Endothelial cell (in vitro differentiated cells): Measurements from ENCODE around the gene EXOSC6. TPM values are rescaled to one million over a fixed set of nuclear protein-coding genes. Genes with fewer than 3 reads are reported as not detected.
"Not testable (repeated sequence)": the region's sequence is repeated elsewhere in the genome, so short reads cannot be mapped to it uniquely, and the experiment has no call there.

ENCODE experiments used
- DNase-seq: peaks from one replicate; pipeline ENCODE4 v3.0.0; 2021; ENCODE audit warnings: low spot score
- H3K27ac Mint-ChIP-seq: one replicate; pipeline ENCODE4 v1.8.0; 2021; ENCODE audit warnings: mixed read lengths, inconsistent platforms; ENCODE audit not compliant: unreplicated experiment
- H3K27me3 Mint-ChIP-seq: one replicate; pipeline ENCODE4 v1.8.0; 2021; ENCODE audit warnings: mild to moderate bottlenecking, moderate library complexity, mixed read lengths, inconsistent platforms; ENCODE audit not compliant: unreplicated experiment
- H3K36me3 Mint-ChIP-seq: one replicate; pipeline ENCODE4 v1.8.0; 2021; ENCODE audit warnings: mild to moderate bottlenecking, low read depth, mixed read lengths, inconsistent platforms; ENCODE audit not compliant: unreplicated experiment
- H3K4me1 Mint-ChIP-seq: one replicate; pipeline ENCODE4 v1.8.0; 2021; ENCODE audit warnings: mild to moderate bottlenecking, mixed read lengths, inconsistent platforms; ENCODE audit not compliant: unreplicated experiment
- H3K4me3 Mint-ChIP-seq: one replicate; pipeline ENCODE4 v1.8.0; 2021; ENCODE audit warnings: mild to moderate bottlenecking, mixed read lengths, inconsistent platforms; ENCODE audit not compliant: unreplicated experiment
- H3K9me3 Mint-ChIP-seq: one replicate; pipeline ENCODE4 v1.8.0; 2021; ENCODE audit warnings: mixed read lengths, inconsistent platforms; ENCODE audit not compliant: unreplicated experiment
- CTCF ChIP-seq: fragments of 200-600 bp; sonication (generic); IDR thresholded peaks from one replicate; pipeline ENCODE4 v1.5.0; 2021; ENCODE audit warnings: antibody characterized with exemption; ENCODE audit not compliant: unreplicated experiment
- total RNA-seq: library from RNA; stranded (reverse); fragmentation: NEBNext Ultra II Directional; extraction: Animal tissue kit (Norgen Biotek cat#: 25700); gene quantifications from one replicate; pipeline ENCODE4 v1.2.1, GENCODE V29; 2021; ENCODE audit not compliant: unreplicated experiment

Gene EXOSC6
- total RNA-seq, 1 donor from 2014 or later = 25.1 TPM

- Mint-ChIP-seq H3K36me3 (no peaks in the 10 kb centered on the region), H3K9me3 (no peaks in the 10 kb centered on the region), H3K4me1 (no peaks in the 10 kb centered on the region), H3K27me3 (no peaks in the 10 kb centered on the region), H3K4me3 (no peak overlapping the region), H3K27ac (no peak overlapping the region)
- no peak for DNase-seq
- TF ChIP-seq CTCF = no peak
Measured at GRCh38 chr16:70294385-70295025, 42.8 kb upstream of the EXOSC6 start.

- not testable (repeated sequence) for DNase-seq, H3K36me3 Mint-ChIP-seq, H3K27ac Mint-ChIP-seq, H3K9me3 Mint-ChIP-seq, H3K4me3 Mint-ChIP-seq, H3K4me1 Mint-ChIP-seq, H3K27me3 Mint-ChIP-seq
Measured at GRCh38 chr16:70292148-70292547, 40.4 kb upstream of the EXOSC6 start.

GRCh38 chr16:70290949-70291519 is 39.3 kb upstream of the EXOSC6 start:
- Mint-ChIP-seq H3K27me3 (peaks cover 4% of the 10 kb centered on the region), H3K36me3 (no peaks in the 10 kb centered on the region), H3K4me3 (no peak overlapping the region), H3K4me1 (peaks cover 5% of the 10 kb centered on the region), H3K27ac (no peak overlapping the region), H3K9me3 (no peaks in the 10 kb centered on the region)
- TF ChIP-seq CTCF = no peak
- no peak for DNase-seq

GRCh38 chr16:70289229-70290094 is 37.7 kb upstream of the EXOSC6 start, which contains the start of gene AARS1:
TSS of gene AARS1 (minus strand) at chr16:70289506. CDS start at chr16:70282763, 6,743 bp downstream.
- H3K36me3 Mint-ChIP-seq = no peaks in the 10 kb centered on the region
- peaks cover 4% of the 10 kb centered on the region for H3K27me3 Mint-ChIP-seq
- H3K4me1 Mint-ChIP-seq = peaks cover 5% of the 10 kb centered on the region
- TF ChIP-seq CTCF = no peak
- DNase-seq = peak; percentile 95
- H3K9me3 Mint-ChIP-seq = no peaks in the 10 kb centered on the region
- H3K4me3 Mint-ChIP-seq = peak within 1 kb of the TSS; percentile 98
- peak within 1 kb of the TSS; percentile 81 for H3K27ac Mint-ChIP-seq

GRCh38 chr16:70287304-70287971 is 35.7 kb upstream of the EXOSC6 start:
- H3K27me3 Mint-ChIP-seq, H3K4me1 Mint-ChIP-seq, H3K9me3 Mint-ChIP-seq, H3K36me3 Mint-ChIP-seq, DNase-seq: not testable (repeated sequence)
- Mint-ChIP-seq H3K27ac (peak overlapping the region; percentile 64), H3K4me3 (peak overlapping the region; percentile 82)
